Keratinocyte (primary cell): ENCODE data around the gene CSNK1G2. TPM values are rescaled to one million over a fixed set of nuclear protein-coding genes. Genes with fewer than 3 reads are reported as not detected.

ENCODE experiments used
- DNase-seq: peaks from one replicate; pipeline ENCODE4 v3.0.0-alpha.2; 2011; ENCODE audit warnings: low read depth, missing footprints, low spot score
- FAIRE-seq: peaks from 2 replicates; lab custom pipeline; 2011; peaks lifted over from hg19 to GRCh38; lab: Jason Lieb, UNC
- H2AFZ ChIP-seq: 2 replicates; pipeline ENCODE4 v1.6.0; 2012; ENCODE audit warnings: low read length, control low read depth, inconsistent platforms; ENCODE audit not compliant: control insufficient read depth
- H3K27ac ChIP-seq: 2 replicates; pipeline ENCODE4 v1.5.1; 2011; ENCODE audit warnings: low read length; ENCODE audit not compliant: control insufficient read depth, insufficient read depth
- H3K27me3 ChIP-seq: 3 replicates; pipeline ENCODE4 v1.6.0; 2011; ENCODE audit warnings: low read length; ENCODE audit not compliant: control insufficient read depth, insufficient read depth; ENCODE audit errors: extremely low read depth
- H3K36me3 ChIP-seq, 2 experiments: 2 replicates in 1 of 2; 3 replicates in 1 of 2; pipeline ENCODE4 v1.5.1; 2011; ENCODE audit warnings: low read length in 2 of 2, mild to moderate bottlenecking in 1 of 2; ENCODE audit not compliant: control insufficient read depth in 2 of 2, insufficient read depth in 2 of 2; ENCODE audit errors: extremely low read depth in 1 of 2
- H3K4me1 ChIP-seq: 3 replicates; pipeline ENCODE4 v1.5.1; 2011; ENCODE audit warnings: low read length; ENCODE audit not compliant: control insufficient read depth, insufficient read depth; ENCODE audit errors: extremely low read depth
- H3K4me2 ChIP-seq: 3 replicates; pipeline ENCODE4 v1.6.0; 2011; ENCODE audit warnings: low read depth, low read length; ENCODE audit not compliant: control insufficient read depth, insufficient read depth; ENCODE audit errors: extremely low read depth
- H3K4me3 ChIP-seq, 3 experiments: fragments of 200-600 bp in 1 of 3; sonication (generic) in 1 of 3; 2 replicates in 2 of 3; 3 replicates in 1 of 3; pipeline ENCODE4 v1.5.1; 2011 to 2016; ENCODE audit warnings: low read length in 3 of 3, mild to moderate bottlenecking in 3 of 3, control low read depth in 2 of 3, inconsistent platforms in 1 of 3, low read depth in 1 of 3, mixed read lengths in 1 of 3, mixed run types in 1 of 3, moderate library complexity in 1 of 3; ENCODE audit not compliant: control insufficient read depth in 2 of 3, insufficient read depth in 2 of 3; ENCODE audit errors: extremely low read depth in 1 of 3
- H3K79me2 ChIP-seq: 2 replicates; pipeline ENCODE4 v1.6.0; 2012; ENCODE audit warnings: low read length; ENCODE audit not compliant: control insufficient read depth, insufficient read depth
- H3K9ac ChIP-seq: 3 replicates; pipeline ENCODE4 v1.6.0; 2011; ENCODE audit warnings: low read length; ENCODE audit not compliant: control insufficient read depth, insufficient read depth; ENCODE audit errors: extremely low read depth
- H3K9me1 ChIP-seq: 3 replicates; pipeline ENCODE4 v1.6.0; 2011; ENCODE audit warnings: low read length; ENCODE audit not compliant: control insufficient read depth, insufficient read depth; ENCODE audit errors: extremely low read depth
- H3K9me3 ChIP-seq: 2 replicates; pipeline ENCODE4 v1.5.1; 2012; ENCODE audit warnings: low read depth, low read length; ENCODE audit not compliant: control insufficient read depth
- H4K20me1 ChIP-seq: 3 replicates; pipeline ENCODE4 v1.6.0; 2011; ENCODE audit warnings: low read length; ENCODE audit not compliant: control insufficient read depth, insufficient read depth; ENCODE audit errors: extremely low read depth
- CTCF ChIP-seq, 3 experiments: IDR thresholded peaks in 1 of 3; conservative IDR thresholded peaks in 1 of 3; optimal IDR thresholded peaks in 1 of 3; 2 replicates in 2 of 3; 3 replicates in 1 of 3; pipeline versions ENCODE3 to v1.5.1; 2011; ENCODE audit warnings: low read length in 3 of 3, mild to moderate bottlenecking in 3 of 3, moderate library complexity in 2 of 3, control low read depth in 1 of 3, inconsistent platforms in 1 of 3; ENCODE audit not compliant: insufficient read depth in 2 of 3; ENCODE audit errors: extremely low read depth in 1 of 3
- EZH2 ChIP-seq: IDR thresholded peaks from one replicate; pipeline ENCODE4 v1.6.1; 2012; ENCODE audit warnings: inconsistent platforms, mild to moderate bottlenecking, low read length, moderate library complexity
- dilution Hi-C: fragments of 300-500 bp; cut with MboI; formaldehyde crosslinking; loops from one replicate; pipeline ENCODE4 v1.7.0; 2020; ENCODE audit warnings: low sequenced_read_pairs; ENCODE audit not compliant: extremely low pct_ligation_motif_present
- polyA plus RNA-seq, 5 experiments: library from polyadenylated mRNA; depleted of rRNA in 3 of 5; stranded (reverse) in 3 of 5; stranded (forward) in 1 of 5; unstranded in 1 of 5; fragments of >200 nt; gene quantifications; 1 replicate in 1 of 5; 2 replicates in 3 of 5; 3 replicates in 1 of 5; pipeline versions ENCODE4 v1.2.1 to v1.2.3, GENCODE V29; 2011 to 2012; ENCODE audit warnings: missing spikeins in 2 of 5, low read depth in 1 of 5, low replicate concordance in 1 of 5

Gene CSNK1G2
- polyA plus RNA-seq, 1 donor (not counting 4 experiments of a cell fraction or from before 2014, with no cell fraction given): 34.9 TPM

GRCh38 chr19:1956122-1956494, 15.1 kb downstream of the CSNK1G2 start:
- Histone ChIP-seq H3K27me3 (no peaks in the 10 kb centered on the region), H4K20me1 (peaks cover 29% of the 10 kb centered on the region), H3K4me3 (no peak overlapping the region), H3K4me2 (no peak overlapping the region), H3K9ac (no peak overlapping the region), H3K4me1 (no peaks in the 10 kb centered on the region), H3K79me2 (peaks cover 86% of the 10 kb centered on the region), H3K9me3 (no peaks in the 10 kb centered on the region), H3K36me3 (peaks cover 11 to 16% of the 10 kb centered on the region in 2 experiments), H3K9me1 (no peaks in the 10 kb centered on the region), H3K27ac (no peak overlapping the region), H2AFZ (no peak overlapping the region)
- DNase-seq: no peak
- dilution Hi-C loops: no loop called here
- TF ChIP-seq EZH2 (no peak), CTCF (optimal IDR thresholded peaks at IDR 0.05 in 1 of 3, IDR thresholded peaks at IDR 0.05 in 1 of 3, conservative IDR thresholded peaks at IDR 0.05 in 1 of 3; ENCODE audit: extremely low read depth in 1 of 3, insufficient read depth in 2 of 3, low read length in 3 of 3) (no peak)
- FAIRE-seq: no peak

GRCh38 chr19:1956868-1957492, 16.0 kb downstream of the CSNK1G2 start:
- DNase-seq (no peak), FAIRE-seq (no peak)
- no peaks in the 10 kb centered on the region for H3K27me3 ChIP-seq
- H3K36me3 ChIP-seq: peaks cover 7 to 15% of the 10 kb centered on the region in 2 experiments
- H3K9me3 ChIP-seq: no peaks in the 10 kb centered on the region
- peaks cover 33% of the 10 kb centered on the region for H4K20me1 ChIP-seq
- H3K9me1 ChIP-seq: peaks cover 3% of the 10 kb centered on the region
- dilution Hi-C loops: no loop called here
- no peak overlapping the region for H3K9ac ChIP-seq
- no peak for TF ChIP-seq EZH2
- no peak for TF ChIP-seq CTCF (optimal IDR thresholded peaks at IDR 0.05 in 1 of 3, IDR thresholded peaks at IDR 0.05 in 1 of 3, conservative IDR thresholded peaks at IDR 0.05 in 1 of 3; ENCODE audit: extremely low read depth in 1 of 3, insufficient read depth in 2 of 3, low read length in 3 of 3)
- no peak overlapping the region for H2AFZ ChIP-seq
- H3K27ac ChIP-seq: no peak overlapping the region
- H3K79me2 ChIP-seq: peaks cover 87% of the 10 kb centered on the region
- H3K4me1 ChIP-seq: no peaks in the 10 kb centered on the region
- H3K4me2 ChIP-seq: no peak overlapping the region
- H3K4me3 ChIP-seq: no peak overlapping the region
